ENCODE results near the gene DUSP7.

GRCh38 chr3:52005571-52005986, 50.8 kb downstream of the DUSP7 start:
- no peak for TF ChIP-seq CTCF (conservative IDR thresholded peaks at IDR 0.05; ENCODE audit: low read depth, low read length)
- no peak for TF ChIP-seq EZH2 (IDR thresholded peaks at IDR 0.05; ENCODE audit: low read length, unreplicated experiment)
- no peak for TF ChIP-seq EZH2phosphoT487 (IDR thresholded peaks at IDR 0.05; ENCODE audit: borderline replicate concordance, low read length)
